Activated CD8-positive, alpha-beta memory T cell treated with anti-CD3 and anti-CD28 coated beads for 4 hours (primary cell): ENCODE results near the gene KMT2B.
"Not testable (repeated sequence)": the region's sequence is repeated elsewhere in the genome, so short reads cannot be mapped to it uniquely, and the experiment has no call there.

Source experiments
- DNase-seq, 2 donors: peaks; one replicate each; pipeline ENCODE4 v3.0.0-alpha.2; 2020; ENCODE audit warnings: low read depth in 2 of 2

Gene KMT2B

GRCh38 chr19:35710784-35711723, 6.7 kb upstream of the KMT2B start:
- peak in 1 of 2 donors; percentile 44 for DNase-seq

GRCh38 chr19:35712567-35713505, 5.0 kb upstream of the KMT2B start:
- peak in 1 of 2 donors; percentile 49 for DNase-seq

- DNase-seq = no peak
Measured at GRCh38 chr19:35713506-35713850, 4.3 kb upstream of the KMT2B start.

- no peak for DNase-seq
Measured at GRCh38 chr19:35713904-35714495, 3.8 kb upstream of the KMT2B start.

GRCh38 chr19:35714601-35715354, 3.0 kb upstream of the KMT2B start:
- no peak for DNase-seq

- DNase-seq = no peak
Measured at GRCh38 chr19:35715355-35715809, 2.4 kb upstream of the KMT2B start.

GRCh38 chr19:35715981-35716800, 1.6 kb upstream of the KMT2B start:
- no peak for DNase-seq

- DNase-seq = peak; percentile 91 to 95
Measured at GRCh38 chr19:35716801-35717664, 770 bp upstream of the KMT2B start.

- DNase-seq = peak; percentile 43 to 52
Measured at GRCh38 chr19:35718345-35719041, 690 bp downstream of the KMT2B start.

- DNase-seq = no peak
Measured at GRCh38 chr19:35719402-35720162, 1.8 kb downstream of the KMT2B start.

GRCh38 chr19:35720163-35720524, 2.3 kb downstream of the KMT2B start:
- DNase-seq = no peak

GRCh38 chr19:35720648-35721047, 2.8 kb downstream of the KMT2B start:
- DNase-seq = no peak

- DNase-seq = no peak
Measured at GRCh38 chr19:35721374-35721773, 3.6 kb downstream of the KMT2B start.

- DNase-seq = no peak
Measured at GRCh38 chr19:35722461-35722860, 4.7 kb downstream of the KMT2B start.

- no peak for DNase-seq
Measured at GRCh38 chr19:35722897-35723296, 5.1 kb downstream of the KMT2B start.

- no peak for DNase-seq
Measured at GRCh38 chr19:35723671-35724070, 5.9 kb downstream of the KMT2B start.

GRCh38 chr19:35724132-35724531, 6.3 kb downstream of the KMT2B start:
- DNase-seq = not testable (repeated sequence)

- DNase-seq = no peak
Measured at GRCh38 chr19:35724560-35724959, 6.8 kb downstream of the KMT2B start.
